MCF 10A (cell line): ENCODE results near the gene GRK3. TPM values are rescaled to one million over a fixed set of nuclear protein-coding genes. Genes with fewer than 3 reads are reported as not detected.
"Not testable (repeated sequence)": the region's sequence is repeated elsewhere in the genome, so short reads cannot be mapped to it uniquely, and the experiment has no call there.

Experiments
- BruUV-seq: library from RNA; stranded (reverse); fragments of 400-500 nt; replicated peaks from 2 replicates; lab custom pipeline; 2021; lab: Mats Ljungman, UMichigan
- CTCF ChIA-PET: fragments of 300-600 bp; sonication (Branson Sonifier 250); formaldehyde crosslinking; extraction: SDS; loops from one replicate; lab custom pipeline; 2021; ENCODE audit warnings: antibody characterized with exemption, inconsistent platforms; lab: Yijun Ruan, JAX
- POLR2A ChIA-PET: fragments of 300-600, 350-650 bp; sonication (Branson Sonifier 250); formaldehyde crosslinking; extraction: SDS; loops from one replicate; lab custom pipeline; 2020; ENCODE audit warnings: antibody characterized with exemption, inconsistent platforms; lab: Yijun Ruan, JAX
- DNase-seq: peaks from one replicate; pipeline ENCODE4 v3.0.0-alpha.2; 2018; ENCODE audit not compliant: unreplicated experiment
- H3K27ac Mint-ChIP-seq: one replicate; pipeline ENCODE4 v1.8.0; 2022; ENCODE audit warnings: mild to moderate bottlenecking, low read depth, mixed read lengths; ENCODE audit not compliant: unreplicated experiment
- H3K27me3 Mint-ChIP-seq: one replicate; pipeline ENCODE4 v1.8.0; 2022; ENCODE audit warnings: mixed read lengths; ENCODE audit not compliant: insufficient read depth, unreplicated experiment
- H3K36me3 Mint-ChIP-seq: one replicate; pipeline ENCODE4 v1.8.0; 2022; ENCODE audit warnings: mild to moderate bottlenecking, moderate library complexity, mixed read lengths; ENCODE audit not compliant: insufficient read depth, unreplicated experiment
- H3K4me1 Mint-ChIP-seq: one replicate; pipeline ENCODE4 v1.8.0; 2022; ENCODE audit warnings: mixed read lengths; ENCODE audit not compliant: insufficient read depth, unreplicated experiment
- H3K4me3 Mint-ChIP-seq: one replicate; pipeline ENCODE4 v1.8.0; 2022; ENCODE audit warnings: mild to moderate bottlenecking, moderate library complexity, mixed read lengths; ENCODE audit not compliant: unreplicated experiment
- H3K9me3 Mint-ChIP-seq: one replicate; pipeline ENCODE4 v1.8.0; 2022; ENCODE audit warnings: mixed read lengths; ENCODE audit not compliant: unreplicated experiment
- intact Hi-C: fragments of 100-400 bp; cut with micrococcal nuclease; formaldehyde crosslinking; loops from 2 replicates; pipeline ENCODE4 v1.14.1; 2022
- total RNA-seq: library from RNA; stranded (reverse); gene quantifications from 2 replicates; pipeline ENCODE4 v1.2.3, GENCODE V29; 2022
- TF ChIP-seq, protein P1 (sequence below): fragments of 200-600 bp; IDR thresholded peaks from one replicate; pipeline ENCODE4 v1.8.0; 2022; ENCODE audit warnings: antibody characterized with exemption, mild to moderate bottlenecking; ENCODE audit not compliant: unreplicated experiment

GRK3 gene
- total RNA-seq, 1 experiment from 2014 or later, result 7.9 TPM

DNA sequence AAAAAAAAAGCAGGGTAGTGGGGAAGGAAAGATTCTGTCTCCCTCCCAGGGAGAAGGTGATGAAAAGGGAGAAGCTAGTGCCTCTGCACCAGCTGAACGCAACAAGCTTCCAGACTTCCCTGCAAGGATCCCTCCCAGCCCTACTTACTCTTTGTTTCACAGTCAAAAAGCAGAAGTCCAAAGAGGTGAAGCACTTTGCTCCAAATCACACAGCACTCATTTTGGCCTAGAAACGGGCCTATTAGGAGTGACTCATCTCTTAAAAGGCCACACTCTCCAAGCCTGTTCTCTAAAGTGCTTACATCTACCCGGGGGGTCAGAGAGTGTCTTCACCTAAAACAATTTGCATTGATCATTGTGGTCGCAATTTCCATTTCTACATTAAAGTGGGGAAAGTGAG, 17.7 kb upstream of the GRK3 start:
- intact Hi-C loops, result no loop called here
- H3K9me3 Mint-ChIP-seq, result no peaks in the 10 kb centered on the region
- ChIA-PET POLR2A (interaction anchor here (1.5 kb wide), 1 partner anchor 37 kb away, joined by 3 read pairs; no protein-coding TSS in a partner anchor), CTCF (no interaction called here)
- H3K36me3 Mint-ChIP-seq, result no peaks in the 10 kb centered on the region
- no peak overlapping the region for H3K27ac Mint-ChIP-seq
- TF ChIP-seq, protein P1, sequence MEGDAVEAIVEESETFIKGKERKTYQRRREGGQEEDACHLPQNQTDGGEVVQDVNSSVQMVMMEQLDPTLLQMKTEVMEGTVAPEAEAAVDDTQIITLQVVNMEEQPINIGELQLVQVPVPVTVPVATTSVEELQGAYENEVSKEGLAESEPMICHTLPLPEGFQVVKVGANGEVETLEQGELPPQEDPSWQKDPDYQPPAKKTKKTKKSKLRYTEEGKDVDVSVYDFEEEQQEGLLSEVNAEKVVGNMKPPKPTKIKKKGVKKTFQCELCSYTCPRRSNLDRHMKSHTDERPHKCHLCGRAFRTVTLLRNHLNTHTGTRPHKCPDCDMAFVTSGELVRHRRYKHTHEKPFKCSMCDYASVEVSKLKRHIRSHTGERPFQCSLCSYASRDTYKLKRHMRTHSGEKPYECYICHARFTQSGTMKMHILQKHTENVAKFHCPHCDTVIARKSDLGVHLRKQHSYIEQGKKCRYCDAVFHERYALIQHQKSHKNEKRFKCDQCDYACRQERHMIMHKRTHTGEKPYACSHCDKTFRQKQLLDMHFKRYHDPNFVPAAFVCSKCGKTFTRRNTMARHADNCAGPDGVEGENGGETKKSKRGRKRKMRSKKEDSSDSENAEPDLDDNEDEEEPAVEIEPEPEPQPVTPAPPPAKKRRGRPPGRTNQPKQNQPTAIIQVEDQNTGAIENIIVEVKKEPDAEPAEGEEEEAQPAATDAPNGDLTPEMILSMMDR, result no peak
- H3K4me1 Mint-ChIP-seq, result no peaks in the 10 kb centered on the region
- no peak overlapping the region for H3K4me3 Mint-ChIP-seq
- no peak for DNase-seq
- no TSS peak for BruUV-seq
- H3K27me3 Mint-ChIP-seq, result no peaks in the 10 kb centered on the region

- H3K27me3 Mint-ChIP-seq, result no peaks in the 10 kb centered on the region
- no peak for DNase-seq
- POLR2A ChIA-PET, result no interaction called here
- peaks cover 6% of the 10 kb centered on the region for H3K4me1 Mint-ChIP-seq
- CTCF ChIA-PET, result interaction anchor here (1.4 kb wide), 1 partner anchor 14 kb away, joined by 6 read pairs; no protein-coding TSS in a partner anchor
- H3K9me3 Mint-ChIP-seq, result no peaks in the 10 kb centered on the region
- no peak overlapping the region for H3K27ac Mint-ChIP-seq
- H3K36me3 Mint-ChIP-seq, result no peaks in the 10 kb centered on the region
- H3K4me3 Mint-ChIP-seq, result no peak overlapping the region
- BruUV-seq, result no TSS peak
- intact Hi-C loops, result no loop called here
- TF ChIP-seq, protein P1, result no peak
These were observed 15.5 kb upstream of the GRK3 start for GRCh38 chr22:25548866-25549464.

- Mint-ChIP-seq H3K4me3 (no peak overlapping the region), H3K27me3 (no peaks in the 10 kb centered on the region), H3K36me3 (no peaks in the 10 kb centered on the region), H3K4me1 (peaks cover 6% of the 10 kb centered on the region), H3K9me3 (no peaks in the 10 kb centered on the region), H3K27ac (no peak overlapping the region)
- TF ChIP-seq, protein P1, result no peak
- POLR2A ChIA-PET, result interaction anchor here (0.6 to 1.9 kb wide), 4 partner anchors 9 to 196 kb away, joined by 3 to 8 read pairs (median 4); partner anchors contain the start of gene GRK3
- BruUV-seq, result no TSS peak
- DNase-seq, result no peak
- CTCF ChIA-PET, result interaction anchor here (0.5 to 1.6 kb wide), 2 partner anchors 12 to 951 kb away, joined by 4 to 5 read pairs; no protein-coding TSS in a partner anchor
- intact Hi-C loops, result no loop called here
These were observed 13.1 kb upstream of the GRK3 start for GRCh38 chr22:25551396-25551795.

GRCh38 chr22:25552405-25552804, 12.1 kb upstream of the GRK3 start:
- peak; percentile 11 for DNase-seq
- intact Hi-C loops, H3K4me1 Mint-ChIP-seq, H3K27me3 Mint-ChIP-seq, BruUV-seq, H3K4me3 Mint-ChIP-seq, H3K36me3 Mint-ChIP-seq, H3K27ac Mint-ChIP-seq, H3K9me3 Mint-ChIP-seq: not testable (repeated sequence)
- CTCF ChIA-PET, result interaction anchor here (0.7 to 1.6 kb wide), 2 partner anchors 11 to 215 kb away, joined by 3 to 5 read pairs; no protein-coding TSS in a partner anchor
- POLR2A ChIA-PET, result interaction anchor here (0.7 to 1.9 kb wide), 4 partner anchors 11 to 43 kb away, joined by 3 to 8 read pairs (median 4); partner anchors contain the start of gene GRK3
